ENCODE data around the gene SMARCA1.

SMARCA1 gene

DNA sequence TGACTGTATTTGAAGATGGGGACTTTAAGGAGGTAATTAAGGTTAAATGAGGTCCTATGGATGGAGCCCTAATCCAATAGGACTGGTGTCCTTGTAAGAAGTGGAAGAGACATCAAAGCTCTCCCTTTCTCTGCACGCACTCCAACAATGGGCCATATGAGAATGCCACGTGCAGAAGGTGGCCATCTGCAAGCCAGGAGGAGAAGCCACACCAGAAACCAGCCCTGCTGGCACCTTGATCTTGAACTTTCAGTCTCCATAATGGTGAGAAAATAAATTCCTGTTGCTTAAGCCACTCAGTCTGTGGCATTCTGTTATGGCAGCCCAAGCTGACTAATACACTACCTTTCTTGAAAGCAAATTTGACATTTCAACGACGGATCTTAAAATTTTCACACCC lies 73.2 kb downstream of the SMARCA1 start:
- Mint-ChIP-seq H3K27ac (no peak overlapping the region), H3K4me3 (no peak overlapping the region), H3K27me3 (ENCODE audit: low read depth) (peaks cover 6% of the 10 kb centered on the region), H3K9me3 (no peaks in the 10 kb centered on the region), H3K36me3 (ENCODE audit: low read depth) (no peaks in the 10 kb centered on the region), H3K4me1 (ENCODE audit: low read depth) (no peaks in the 10 kb centered on the region)

DNA sequence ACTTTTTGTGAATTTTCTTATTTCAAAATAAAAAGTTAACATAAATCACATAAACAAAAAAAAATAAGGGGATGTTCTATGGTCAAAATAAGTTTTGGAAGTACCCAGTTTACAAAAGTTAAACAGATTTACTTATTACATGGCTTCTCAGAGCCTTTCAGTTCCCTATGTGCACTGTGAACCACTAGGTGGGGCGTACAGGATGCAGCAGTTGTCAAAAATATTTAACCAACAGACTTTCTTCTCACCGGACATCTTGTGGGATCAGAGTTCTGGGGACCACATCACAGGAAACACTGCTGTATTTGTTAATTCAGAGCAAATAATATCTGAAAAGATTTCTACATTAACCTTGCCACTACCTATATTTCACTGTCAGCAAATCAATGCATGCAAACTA lies 74.1 kb downstream of the SMARCA1 start:
- Mint-ChIP-seq H3K4me1 (ENCODE audit: low read depth) (no peaks in the 10 kb centered on the region), H3K4me3 (no peak overlapping the region), H3K9me3 (no peaks in the 10 kb centered on the region), H3K27me3 (ENCODE audit: low read depth) (peaks cover 6% of the 10 kb centered on the region), H3K36me3 (ENCODE audit: low read depth) (no peaks in the 10 kb centered on the region), H3K27ac (no peak overlapping the region)

DNA sequence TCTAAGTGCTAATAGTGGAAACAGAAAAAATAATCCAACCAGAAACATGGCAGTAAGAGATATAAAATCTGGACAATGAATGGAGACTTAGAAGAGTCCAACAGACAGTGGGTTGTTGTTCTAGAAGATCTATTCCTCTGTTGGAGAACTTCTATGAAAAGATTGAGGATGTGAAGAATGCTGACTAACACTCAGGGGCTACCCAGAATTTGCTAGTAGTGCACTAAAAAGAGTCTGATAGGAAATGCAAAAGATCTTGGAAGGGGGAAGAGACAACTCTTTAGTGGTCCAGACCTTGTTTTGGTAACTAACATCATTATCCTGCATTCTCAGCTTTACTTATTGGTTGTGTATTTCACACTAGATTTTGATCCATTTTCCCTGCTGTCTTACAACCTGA lies 77.9 kb downstream of the SMARCA1 start:
- Mint-ChIP-seq H3K9me3 (no peaks in the 10 kb centered on the region), H3K27ac (no peak overlapping the region), H3K4me1 (ENCODE audit: low read depth) (no peaks in the 10 kb centered on the region), H3K36me3 (ENCODE audit: low read depth) (no peaks in the 10 kb centered on the region), H3K27me3 (ENCODE audit: low read depth) (peaks cover 6% of the 10 kb centered on the region), H3K4me3 (no peak overlapping the region)

DNA sequence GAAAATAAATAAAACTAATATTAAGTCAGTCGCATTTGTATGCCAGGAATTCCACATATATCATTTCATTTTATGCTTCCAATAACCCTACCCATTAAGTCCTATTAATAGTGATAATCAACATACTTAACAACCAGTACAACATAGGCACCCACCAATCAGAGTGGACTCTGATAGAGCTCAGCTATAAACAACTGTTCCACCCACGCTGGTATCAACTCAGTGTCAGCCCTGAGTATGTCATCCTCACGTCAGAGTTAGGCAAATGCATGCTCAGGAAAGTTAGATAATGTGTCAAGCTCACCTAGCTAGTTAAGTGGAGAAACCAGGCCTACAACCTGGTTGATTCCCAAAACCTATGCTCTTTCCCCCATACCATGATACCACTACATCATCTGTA lies 89.3 kb downstream of the SMARCA1 start:
- Mint-ChIP-seq H3K9me3 (no peaks in the 10 kb centered on the region), H3K4me1 (ENCODE audit: low read depth) (no peaks in the 10 kb centered on the region), H3K27ac (no peak overlapping the region), H3K36me3 (ENCODE audit: low read depth) (no peaks in the 10 kb centered on the region), H3K4me3 (no peak overlapping the region), H3K27me3 (ENCODE audit: low read depth) (no peaks in the 10 kb centered on the region)

DNA sequence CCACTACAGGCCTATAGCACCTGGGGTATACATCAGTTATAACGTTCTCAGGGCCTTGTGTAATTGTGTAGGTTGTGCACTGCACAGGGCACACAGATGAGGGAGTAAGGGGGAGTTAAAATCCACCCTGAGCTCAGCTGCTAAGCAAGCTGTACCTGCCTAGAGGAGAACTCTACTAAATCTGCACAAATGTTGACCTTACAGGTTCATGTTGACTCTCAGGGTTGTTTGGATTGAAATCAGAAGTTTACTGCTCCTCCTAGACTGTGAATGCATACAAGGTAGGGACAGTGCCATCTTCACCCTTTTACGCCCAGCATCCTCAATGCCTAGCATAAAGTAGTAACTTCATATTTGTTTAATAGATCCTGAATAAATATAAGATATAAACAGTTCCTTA lies 89.8 kb downstream of the SMARCA1 start:
- Mint-ChIP-seq H3K4me3 (no peak overlapping the region), H3K4me1 (ENCODE audit: low read depth) (no peaks in the 10 kb centered on the region), H3K36me3 (ENCODE audit: low read depth) (no peaks in the 10 kb centered on the region), H3K9me3 (no peaks in the 10 kb centered on the region), H3K27me3 (ENCODE audit: low read depth) (no peaks in the 10 kb centered on the region), H3K27ac (no peak overlapping the region)

GRCh38 chrX:129427267-129427666 lies 96.0 kb downstream of the SMARCA1 start:
- Mint-ChIP-seq H3K4me3 (no peak overlapping the region), H3K27me3 (ENCODE audit: low read depth) (no peaks in the 10 kb centered on the region), H3K27ac (no peak overlapping the region), H3K36me3 (ENCODE audit: low read depth) (no peaks in the 10 kb centered on the region), H3K4me1 (ENCODE audit: low read depth) (no peaks in the 10 kb centered on the region), H3K9me3 (no peaks in the 10 kb centered on the region)

- Mint-ChIP-seq H3K4me1 (ENCODE audit: low read depth) (no peaks in the 10 kb centered on the region), H3K27ac (no peak overlapping the region), H3K4me3 (no peak overlapping the region), H3K27me3 (ENCODE audit: low read depth) (no peaks in the 10 kb centered on the region), H3K36me3 (ENCODE audit: low read depth) (no peaks in the 10 kb centered on the region), H3K9me3 (no peaks in the 10 kb centered on the region)
These were observed 100.1 kb downstream of the SMARCA1 start for GRCh38 chrX:129423191-129423590.

GRCh38 chrX:129404670-129405008 lies 118.7 kb downstream of the SMARCA1 start:
- H3K4me1 Mint-ChIP-seq (ENCODE audit: low read depth): no peaks in the 10 kb centered on the region
- no peaks in the 10 kb centered on the region for H3K27me3 Mint-ChIP-seq (ENCODE audit: low read depth)
- H3K36me3 Mint-ChIP-seq (ENCODE audit: low read depth): no peaks in the 10 kb centered on the region
- no peak overlapping the region for H3K27ac Mint-ChIP-seq
- no peak overlapping the region for H3K4me3 Mint-ChIP-seq
- H3K9me3 Mint-ChIP-seq: peaks cover 4% of the 10 kb centered on the region

- no peaks in the 10 kb centered on the region for H3K36me3 Mint-ChIP-seq (ENCODE audit: low read depth)
- H3K9me3 Mint-ChIP-seq: peaks cover 4% of the 10 kb centered on the region
- H3K4me3 Mint-ChIP-seq: no peak overlapping the region
- H3K27me3 Mint-ChIP-seq (ENCODE audit: low read depth): no peaks in the 10 kb centered on the region
- no peak overlapping the region for H3K27ac Mint-ChIP-seq
- H3K4me1 Mint-ChIP-seq (ENCODE audit: low read depth): no peaks in the 10 kb centered on the region
These were observed 119.2 kb downstream of the SMARCA1 start for GRCh38 chrX:129403974-129404669.

Data from T-helper 1 cell treated with Interleukin-12 subunit alpha and Interleukin-12 subunit beta and Interleukin-4 antibody, amounts not matched to agents 30 μg/mL and 1 μg/mL, for 36 hours (primary cell).